OCI-LY3 (cell line): ENCODE measurements around the gene UNC13B.

Experiments used
- EZH2phosphoT487 ChIP-seq: fragments of 200-600 bp; shearing (Covaris generic); IDR thresholded peaks from 2 replicates; pipeline ENCODE4 v1.6.1; 2018; ENCODE audit warnings: antibody characterized with exemption, mixed run types, low read depth
- TF ChIP-seq, protein P1 (sequence below): fragments of 200-600, 300-600 bp; sonication (generic); IDR thresholded peaks from 2 replicates; pipeline ENCODE4 v1.5.1; 2014; ENCODE audit warnings: antibody characterized with exemption, low read length, low read depth

DNA sequence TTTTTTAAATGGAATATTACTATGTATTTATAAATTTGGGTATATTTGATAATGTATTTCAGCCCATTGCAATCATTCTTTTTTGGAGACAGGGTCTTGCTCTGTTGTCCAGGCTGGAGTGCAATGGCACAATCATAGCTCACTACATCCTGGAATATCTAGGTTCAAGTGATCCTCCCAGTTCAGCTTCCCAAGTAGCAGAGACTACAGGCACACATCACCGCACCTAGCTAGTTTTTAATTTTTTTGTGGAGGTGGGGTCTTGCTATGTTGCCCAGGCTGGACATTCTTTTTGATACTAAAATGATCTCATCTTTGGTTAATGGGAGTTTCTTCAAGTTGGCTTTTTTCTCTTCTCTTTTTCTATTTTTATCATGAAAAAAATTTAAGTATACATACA is 91.3 kb downstream of the UNC13B start:
- TF ChIP-seq, protein P1, sequence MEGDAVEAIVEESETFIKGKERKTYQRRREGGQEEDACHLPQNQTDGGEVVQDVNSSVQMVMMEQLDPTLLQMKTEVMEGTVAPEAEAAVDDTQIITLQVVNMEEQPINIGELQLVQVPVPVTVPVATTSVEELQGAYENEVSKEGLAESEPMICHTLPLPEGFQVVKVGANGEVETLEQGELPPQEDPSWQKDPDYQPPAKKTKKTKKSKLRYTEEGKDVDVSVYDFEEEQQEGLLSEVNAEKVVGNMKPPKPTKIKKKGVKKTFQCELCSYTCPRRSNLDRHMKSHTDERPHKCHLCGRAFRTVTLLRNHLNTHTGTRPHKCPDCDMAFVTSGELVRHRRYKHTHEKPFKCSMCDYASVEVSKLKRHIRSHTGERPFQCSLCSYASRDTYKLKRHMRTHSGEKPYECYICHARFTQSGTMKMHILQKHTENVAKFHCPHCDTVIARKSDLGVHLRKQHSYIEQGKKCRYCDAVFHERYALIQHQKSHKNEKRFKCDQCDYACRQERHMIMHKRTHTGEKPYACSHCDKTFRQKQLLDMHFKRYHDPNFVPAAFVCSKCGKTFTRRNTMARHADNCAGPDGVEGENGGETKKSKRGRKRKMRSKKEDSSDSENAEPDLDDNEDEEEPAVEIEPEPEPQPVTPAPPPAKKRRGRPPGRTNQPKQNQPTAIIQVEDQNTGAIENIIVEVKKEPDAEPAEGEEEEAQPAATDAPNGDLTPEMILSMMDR = no peak
- TF ChIP-seq EZH2phosphoT487 = no peak
